GM11168 (cell line): ENCODE results near the gene LRRD1.
"Not testable (repeated sequence)": the region's sequence is repeated elsewhere in the genome, so short reads cannot be mapped to it uniquely, and the experiment has no call there.

Experiments
- in situ Hi-C: fragments of 300-500 bp; cut with MboI; formaldehyde crosslinking; loops from one replicate; pipeline ENCODE4 v1.12.0; 2022; ENCODE audit warnings: low sequenced_read_pairs; ENCODE audit not compliant: unreplicated experiment

LRRD1 gene

DNA sequence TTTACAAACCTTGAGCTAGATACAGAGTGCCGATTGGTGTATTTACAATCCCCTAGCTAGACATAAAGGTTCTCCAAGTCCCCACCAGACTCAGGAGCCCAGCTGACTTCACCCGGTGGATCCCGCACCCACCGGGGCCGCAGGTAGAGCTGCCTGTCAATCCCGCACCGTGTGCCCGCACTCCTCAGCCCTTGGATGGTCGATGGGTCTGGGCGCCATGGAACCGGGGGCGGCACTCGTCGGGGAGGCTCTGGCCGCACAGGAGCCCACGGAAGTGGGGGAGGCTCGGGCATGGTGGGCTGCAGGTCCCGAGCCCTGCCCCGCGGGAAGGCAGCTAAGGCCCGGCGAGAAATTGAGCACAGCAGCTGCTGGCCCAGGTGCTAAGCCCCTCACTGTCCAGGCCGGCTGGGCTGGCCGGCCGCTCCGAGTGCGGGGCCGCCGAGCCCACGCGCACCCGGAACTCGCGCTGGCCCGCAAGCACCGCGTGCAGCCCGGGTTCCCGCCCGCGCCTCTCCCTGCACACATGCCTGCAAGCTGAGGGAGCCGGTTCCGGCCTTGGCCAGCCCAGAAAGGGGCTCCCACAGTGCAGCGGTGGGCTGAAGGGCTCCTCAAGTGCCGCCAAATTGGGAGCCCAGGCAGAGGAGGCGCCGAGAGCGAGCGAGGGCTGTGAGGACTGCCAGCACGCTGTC is 35.6 kb downstream of the LRRD1 start:
- in situ Hi-C loops = not testable (repeated sequence)

DNA sequence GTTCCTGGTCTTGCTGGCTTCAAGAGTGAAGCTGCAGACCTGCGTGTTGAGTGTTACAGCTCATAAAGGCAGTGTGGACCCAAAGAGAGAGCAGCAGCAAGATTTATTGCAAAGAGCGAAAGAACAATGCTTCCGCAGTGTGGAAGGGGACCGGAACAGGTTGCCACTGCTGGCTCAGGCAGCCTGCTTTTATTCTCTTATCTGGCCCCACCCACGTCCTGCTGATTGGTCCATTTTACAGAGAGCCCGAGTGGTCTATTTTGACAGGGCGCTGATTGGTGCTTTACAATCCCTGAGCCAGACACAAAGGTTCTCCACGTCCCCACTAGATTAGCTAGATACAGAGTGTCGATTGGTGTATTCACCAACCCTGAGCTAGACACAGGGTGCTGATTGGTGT is 36.2 kb downstream of the LRRD1 start:
- in situ Hi-C loops = not testable (repeated sequence)

DNA sequence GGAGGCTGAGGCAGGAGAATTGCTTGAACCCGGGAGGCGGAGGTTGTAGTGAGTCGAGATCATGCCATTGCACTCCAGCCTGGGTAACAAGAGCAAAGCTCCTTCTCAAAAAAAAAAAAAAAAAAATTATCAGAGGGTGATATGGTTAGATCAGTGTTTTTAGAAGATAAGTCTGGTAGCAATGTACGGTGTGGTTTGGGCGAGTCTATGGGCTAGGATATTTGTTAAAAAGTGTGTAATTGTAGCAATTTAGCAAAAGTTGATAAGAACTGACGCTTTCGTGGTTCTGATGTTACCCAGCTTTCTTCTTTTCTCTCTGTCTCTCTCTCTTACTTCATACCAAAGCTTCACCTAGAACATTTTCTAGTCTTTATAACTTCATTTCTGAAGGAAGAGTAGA is 37.8 kb downstream of the LRRD1 start:
- in situ Hi-C loops = no loop called here

DNA sequence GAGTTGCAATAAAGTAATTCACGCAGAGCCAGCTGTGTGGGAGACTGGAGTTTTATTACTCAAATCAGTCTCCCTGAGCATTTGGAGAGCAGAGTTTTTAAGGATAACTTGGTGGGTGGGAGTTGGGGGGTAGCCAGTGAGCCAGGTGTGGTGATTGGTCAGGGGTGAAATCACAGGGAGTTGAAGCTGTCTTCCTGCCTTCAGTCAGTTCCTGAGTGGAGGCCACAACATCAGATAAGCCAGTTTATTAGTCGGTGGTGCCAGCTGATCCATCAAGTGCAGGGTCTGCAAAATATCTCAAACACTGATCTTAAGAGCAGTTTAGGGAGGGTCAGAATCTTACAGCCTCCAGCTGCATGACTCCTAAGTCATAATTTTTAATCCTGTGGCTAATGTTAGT is 41.4 kb downstream of the LRRD1 start:
- in situ Hi-C loops = no loop called here

DNA sequence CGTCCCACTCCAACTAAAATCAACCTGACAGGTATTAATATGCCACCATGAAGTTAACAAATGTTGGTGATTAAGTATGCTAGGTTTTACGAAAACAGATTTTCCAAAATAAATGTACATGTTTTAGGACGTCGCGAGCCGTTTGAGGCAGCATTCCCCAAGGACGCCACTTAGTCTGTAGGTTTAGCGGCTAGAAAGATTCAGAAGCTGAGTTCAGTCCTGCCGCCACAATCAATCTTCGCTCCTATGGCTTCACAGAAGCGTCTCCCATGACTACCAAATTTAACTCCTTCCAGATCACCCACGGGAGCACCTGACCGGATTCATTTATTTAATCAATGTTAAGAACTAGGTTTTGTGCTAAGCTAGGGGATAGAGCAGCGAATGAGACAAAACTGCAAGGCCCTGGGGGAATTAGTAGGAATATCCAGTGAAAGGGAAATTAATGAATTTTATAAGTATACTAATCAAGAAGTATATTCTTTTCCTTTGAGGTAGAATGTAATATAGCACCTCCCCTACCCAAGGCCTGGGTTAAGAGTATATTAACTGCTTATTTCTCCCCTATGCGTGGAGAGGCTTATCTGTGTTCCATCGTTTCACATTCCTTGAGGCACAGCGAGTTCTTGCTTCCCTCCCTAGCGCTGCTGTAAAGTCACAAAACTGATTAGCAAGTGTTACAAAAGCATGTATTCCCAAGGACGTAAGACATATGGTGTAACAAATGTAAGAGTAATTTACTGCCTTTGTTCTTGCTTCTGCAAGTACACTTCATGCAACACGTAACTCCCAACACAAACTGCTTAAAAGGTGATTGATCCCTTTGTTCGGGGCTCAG is 43.7 kb downstream of the LRRD1 start:
- in situ Hi-C loops = no loop called here

DNA sequence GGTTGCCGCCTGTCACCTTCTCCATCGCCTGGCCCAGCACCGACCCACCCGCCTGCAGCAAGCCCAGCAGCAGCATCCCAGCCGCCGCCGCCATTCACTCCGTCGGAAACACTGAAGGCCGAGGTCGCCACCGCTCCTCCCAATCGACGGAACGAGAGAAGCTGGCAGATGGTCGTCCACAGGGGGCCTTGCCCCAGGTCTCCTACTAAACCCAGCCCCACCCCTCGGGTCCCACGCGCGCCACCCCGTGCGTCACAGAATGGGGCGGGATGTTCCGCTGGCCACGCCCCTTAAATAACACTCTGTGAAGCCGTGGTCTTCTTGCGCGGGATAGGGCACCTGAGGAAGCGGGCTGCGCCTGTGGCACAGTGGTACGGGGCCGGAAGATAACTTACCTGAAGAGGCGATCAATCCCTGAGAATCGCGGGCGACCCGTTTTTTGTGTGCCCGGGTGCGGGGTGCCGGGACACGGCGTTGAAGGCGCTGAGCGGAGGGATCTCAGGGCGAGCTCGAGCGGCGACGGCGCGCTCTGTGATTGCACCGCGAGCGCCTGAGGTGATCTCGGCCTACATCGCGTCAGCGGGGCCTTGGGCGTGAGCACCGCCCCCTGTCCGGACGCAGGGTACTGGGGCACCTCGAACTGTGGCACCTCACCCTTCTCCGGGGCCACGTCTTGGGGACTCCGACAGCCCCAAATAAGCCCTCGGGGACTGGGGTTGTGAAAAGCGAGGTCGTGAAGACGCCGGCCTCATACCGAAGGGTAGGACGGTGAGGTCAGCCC is 44.5 kb downstream of the LRRD1 start, which contains the start of gene CYP51A1:
TSS of gene CYP51A1 (minus strand) at position 207 of the 781 bp plus-strand sequence. CDS start at position 94, 113 bp downstream.
- in situ Hi-C loops = no loop called here

DNA sequence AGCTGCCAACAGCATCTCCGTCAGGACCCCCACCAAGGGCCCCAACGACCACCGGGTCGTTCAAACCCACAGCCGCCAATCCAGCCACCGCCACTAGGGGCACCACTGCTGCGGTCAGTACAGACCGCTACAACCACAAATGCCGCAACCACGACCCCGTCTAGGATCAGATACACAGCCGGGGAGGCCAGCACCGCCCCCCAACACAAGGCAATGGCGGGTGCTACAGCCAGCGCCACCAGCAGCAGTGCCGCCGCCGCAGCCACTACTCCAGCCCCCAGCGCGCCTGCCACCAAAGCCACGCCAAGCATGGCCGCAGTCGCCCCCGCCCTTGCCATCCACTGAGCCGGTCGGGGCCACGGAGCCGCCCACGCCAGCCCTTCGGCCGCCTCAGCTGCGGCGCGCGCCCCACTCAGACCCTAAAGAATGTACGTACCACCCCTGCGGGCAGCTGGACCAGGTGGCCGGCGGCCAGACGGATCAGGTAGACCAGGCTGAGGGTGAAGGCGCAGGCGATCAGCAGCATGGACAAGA is 45.1 kb downstream of the LRRD1 start:
- in situ Hi-C loops = no loop called here

DNA sequence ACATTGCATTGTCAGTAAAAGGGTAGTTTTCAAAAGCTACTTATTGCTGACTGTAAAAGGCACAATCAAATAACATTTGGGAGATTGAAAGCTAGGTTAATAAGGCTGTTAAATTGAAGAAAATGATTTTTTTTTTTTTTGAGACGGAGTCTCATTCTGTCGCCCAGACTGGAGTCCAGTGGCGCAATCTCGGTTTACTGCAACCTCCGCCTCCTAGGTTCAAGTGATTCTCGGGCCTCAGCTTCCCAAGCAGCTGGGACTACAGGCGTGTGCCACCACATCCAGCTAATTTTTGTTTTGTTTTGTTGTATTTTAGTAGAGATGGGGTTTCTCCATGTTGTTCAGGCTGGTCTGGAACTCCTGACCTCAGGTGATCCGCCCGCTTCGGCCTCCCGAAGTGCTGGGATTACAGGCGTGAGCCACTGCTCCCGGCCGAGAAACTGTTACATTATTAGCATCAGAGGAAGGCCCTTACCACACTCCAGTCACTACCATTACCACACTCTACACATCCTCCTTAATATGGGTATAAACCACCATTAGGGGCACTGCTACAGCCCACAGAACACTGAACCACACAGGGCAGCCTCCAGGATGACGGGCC is 45.7 kb downstream of the LRRD1 start:
- in situ Hi-C loops = no loop called here

DNA sequence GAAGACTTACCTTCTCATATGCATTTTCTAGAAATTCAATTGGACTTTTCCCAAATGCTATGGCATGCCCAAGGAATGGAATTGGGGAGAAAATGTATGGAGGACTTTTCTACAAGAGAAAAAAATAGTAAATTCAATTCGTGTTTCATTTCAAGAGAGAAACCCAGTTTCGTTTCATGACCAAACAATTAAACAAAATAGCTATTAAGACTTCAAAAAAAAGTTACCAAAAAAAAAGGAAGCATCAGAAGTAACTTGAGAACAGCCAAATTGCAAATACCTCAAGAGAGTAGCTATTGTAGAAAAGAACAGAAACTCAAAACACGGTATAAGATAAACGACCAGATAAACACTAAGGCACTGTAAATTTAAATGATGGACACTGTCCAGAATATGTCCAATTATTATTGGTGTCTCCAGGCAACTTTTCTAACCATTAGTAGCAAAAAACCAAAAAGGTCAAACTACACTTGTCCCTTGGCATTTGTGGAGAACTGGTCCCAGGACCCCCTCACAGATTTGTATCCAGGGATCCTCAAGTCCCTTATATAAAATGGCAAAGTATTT is 47.1 kb downstream of the LRRD1 start:
- in situ Hi-C loops = no loop called here

DNA sequence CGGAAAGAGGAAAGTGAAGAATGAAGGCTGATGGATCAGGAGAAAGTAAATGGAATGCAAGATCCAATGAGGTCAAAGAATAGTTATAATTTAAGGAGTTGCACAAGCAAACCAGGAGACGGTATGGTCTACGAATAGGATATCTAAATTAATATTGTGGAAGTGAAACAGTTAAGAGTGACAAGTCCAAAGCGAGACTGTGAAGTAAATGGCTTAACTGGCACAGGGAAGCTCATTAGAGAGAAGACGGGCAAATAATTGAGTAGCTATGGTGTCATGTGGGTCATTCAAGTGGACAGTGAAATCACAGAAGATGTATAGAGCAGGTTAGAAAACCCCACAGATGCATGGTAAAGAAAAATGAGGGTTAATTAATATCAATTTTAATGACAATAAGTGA is 47.8 kb downstream of the LRRD1 start:
- in situ Hi-C loops = no loop called here

DNA sequence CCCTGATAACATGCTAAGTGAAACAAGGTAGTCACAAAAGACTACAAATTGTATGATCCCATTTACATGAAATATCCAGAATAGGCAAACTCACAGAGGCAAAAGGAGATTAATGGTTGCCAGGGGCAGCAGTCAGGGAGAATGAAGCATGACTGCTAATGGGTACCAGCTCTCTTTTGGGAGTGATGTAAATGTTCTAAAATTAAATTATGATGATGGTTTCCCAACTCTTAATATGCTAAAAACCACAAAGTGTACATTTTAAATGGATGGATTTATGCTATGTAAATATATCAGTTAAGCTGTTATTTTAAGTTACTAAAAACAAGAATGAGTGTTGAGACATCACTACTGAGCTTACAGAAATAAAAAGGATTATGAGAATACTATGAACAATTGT is 57.3 kb downstream of the LRRD1 start:
- in situ Hi-C loops = no loop called here

DNA sequence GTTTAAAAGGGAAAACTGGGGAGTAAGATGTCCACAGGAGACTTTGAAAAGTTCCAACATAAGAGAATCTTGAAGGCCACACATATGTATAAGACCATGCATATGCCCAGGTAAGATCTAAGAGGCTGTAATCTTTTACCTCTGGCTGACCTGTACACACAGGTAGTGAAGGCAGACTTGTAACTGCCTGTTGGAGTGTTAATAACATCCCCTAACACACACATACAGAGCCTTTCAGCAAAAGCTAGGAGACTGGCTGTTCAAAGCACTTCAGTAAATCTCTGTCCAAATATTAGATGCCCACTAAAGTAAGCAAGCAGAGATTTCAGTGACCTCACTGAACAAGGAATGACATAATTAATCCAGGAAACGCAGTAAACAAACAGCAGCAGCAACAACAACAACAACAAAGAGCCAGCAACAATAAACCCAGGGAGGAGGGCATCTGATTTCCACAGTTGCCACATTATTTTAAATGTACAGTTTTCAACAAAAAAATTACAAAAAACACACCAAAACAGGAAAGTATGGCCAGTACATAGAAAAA is 59.7 kb downstream of the LRRD1 start:
- in situ Hi-C loops = no loop called here

DNA sequence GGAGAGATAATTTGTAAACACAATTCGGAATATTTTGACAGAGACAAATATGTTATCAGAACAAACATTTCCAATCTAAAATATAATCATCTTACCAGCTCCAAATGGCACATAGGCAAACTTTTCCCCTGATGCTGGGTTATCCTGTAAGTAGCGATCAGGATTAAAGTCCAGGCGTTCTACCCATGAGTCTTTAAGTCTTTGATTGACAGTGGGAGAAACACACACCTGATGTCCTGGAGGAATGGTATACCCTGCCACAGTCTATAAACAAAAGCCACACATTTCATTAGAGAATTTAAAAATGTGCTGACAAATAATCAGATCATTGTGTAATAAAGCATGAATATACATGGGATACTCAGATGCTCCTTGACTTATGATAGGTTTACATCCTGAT is 62.0 kb downstream of the LRRD1 start:
- in situ Hi-C loops = no loop called here

DNA sequence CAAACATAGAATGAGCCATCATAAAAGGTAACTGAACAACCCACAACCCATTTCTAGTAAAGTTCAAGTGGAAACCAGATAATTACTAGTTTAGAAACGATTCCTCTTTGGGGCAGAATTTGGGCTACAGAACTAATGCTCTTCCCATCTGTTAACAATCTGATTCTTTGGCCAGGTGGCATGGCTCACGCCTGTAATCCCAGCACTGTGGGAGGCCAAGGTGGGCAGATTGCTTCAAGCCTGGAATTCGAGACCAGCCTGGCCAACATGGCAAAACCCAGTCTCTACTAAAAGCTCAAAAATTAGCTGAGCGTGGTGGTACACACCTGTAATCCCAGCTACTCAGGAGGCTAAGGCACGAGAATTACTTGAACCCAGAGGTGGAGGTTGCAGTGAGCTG is 63.1 kb downstream of the LRRD1 start:
- in situ Hi-C loops = no loop called here

DNA sequence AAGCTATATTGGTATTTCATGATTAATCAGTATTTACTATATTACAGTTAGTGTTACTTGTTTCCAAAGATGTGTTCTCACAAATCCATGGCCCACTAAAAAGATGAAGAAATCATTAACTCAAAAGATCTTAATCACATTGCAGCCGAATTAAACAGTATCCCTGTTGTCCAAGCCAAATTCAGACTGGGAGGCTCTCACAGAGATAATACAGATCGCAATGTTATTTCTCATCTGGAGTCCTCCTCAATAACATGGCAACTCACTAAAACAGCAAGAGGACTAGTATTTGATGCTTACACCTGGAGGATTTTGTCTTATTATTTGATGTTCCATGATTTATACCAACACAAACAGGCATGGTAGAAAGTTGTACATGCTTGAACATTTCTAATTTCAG is 68.1 kb downstream of the LRRD1 start:
- in situ Hi-C loops = no loop called here

DNA sequence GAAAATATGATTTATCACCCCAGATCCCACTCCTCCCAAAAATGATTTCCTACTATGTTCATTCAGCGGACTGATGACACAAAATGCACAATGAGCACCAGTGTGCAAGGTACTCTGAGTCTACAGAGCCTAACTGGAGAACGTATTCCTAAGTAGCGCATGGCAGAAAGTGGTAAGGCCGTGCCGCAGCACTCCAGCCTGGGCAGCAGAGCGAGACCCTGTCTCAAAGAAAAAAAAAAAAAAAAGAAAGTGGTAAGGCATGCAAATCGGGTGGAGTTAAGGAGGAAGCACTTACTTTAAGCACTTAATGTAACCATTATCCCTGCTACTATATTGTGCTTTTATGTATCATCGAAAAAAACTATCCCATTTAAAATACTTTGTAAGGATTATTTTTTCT is 70.1 kb downstream of the LRRD1 start:
- in situ Hi-C loops = no loop called here

DNA sequence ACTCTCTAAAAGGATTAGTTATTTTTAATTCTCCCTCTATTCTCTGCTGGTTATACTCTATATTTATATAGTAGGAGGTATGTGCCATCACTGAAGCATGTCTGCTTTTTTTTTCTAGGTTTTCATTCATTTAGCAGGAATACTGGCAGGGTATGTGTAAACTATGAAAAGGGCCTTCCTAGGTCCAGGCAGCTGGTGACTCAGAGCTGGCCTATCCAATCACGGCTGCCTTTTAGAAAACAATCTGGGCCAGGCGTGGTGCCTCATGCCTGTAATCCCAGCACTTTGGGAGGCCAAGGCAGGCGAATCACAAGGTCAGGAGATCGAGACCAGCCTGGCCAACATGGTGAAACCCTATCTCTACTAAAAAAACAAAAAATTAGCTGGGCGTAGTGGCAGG is 76.1 kb downstream of the LRRD1 start:
- in situ Hi-C loops = not testable (repeated sequence)

DNA sequence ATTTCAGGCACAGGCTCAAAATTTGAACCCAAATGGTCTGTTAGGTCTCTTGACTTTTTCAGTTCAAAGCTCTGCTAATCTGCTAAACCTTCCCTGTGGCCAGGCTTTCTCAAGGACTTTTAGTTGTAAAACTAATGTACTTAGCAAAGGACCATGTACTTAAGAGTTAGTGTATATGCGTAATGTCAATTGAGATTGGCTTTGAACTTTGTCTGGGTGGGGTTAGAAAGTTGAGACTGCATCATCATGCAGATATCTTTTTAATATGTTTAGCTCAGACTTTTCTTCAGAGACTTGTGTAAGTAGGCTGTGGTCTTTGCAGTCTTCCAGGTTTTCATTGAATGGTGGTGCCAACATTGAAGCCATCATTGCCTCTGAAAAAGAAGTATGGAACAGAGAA is 78.4 kb downstream of the LRRD1 start:
- in situ Hi-C loops = no loop called here

DNA sequence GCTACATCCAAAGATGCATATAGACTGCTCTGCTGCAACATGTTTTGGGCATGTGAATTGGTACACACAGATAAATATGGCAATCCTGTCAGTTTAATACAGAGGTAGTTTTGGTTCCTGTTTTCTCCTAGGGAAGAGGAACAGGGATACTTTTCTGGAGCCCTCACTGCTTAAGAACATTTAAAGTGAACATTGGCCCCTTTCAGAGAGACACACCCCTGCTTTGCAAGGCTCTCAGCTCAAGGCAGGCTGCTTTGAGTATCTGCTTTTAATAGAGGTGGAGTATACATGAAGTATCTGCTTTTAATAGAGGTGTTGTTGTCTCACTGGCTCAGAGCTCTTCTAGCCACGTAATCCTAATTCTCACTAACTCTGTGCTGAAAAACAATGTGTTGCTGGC is 83.6 kb downstream of the LRRD1 start:
- in situ Hi-C loops = no loop called here
